Liver (tissue), 3 donors: Measurements from ENCODE around the gene YY2.

Source experiments
- TAF1 ChIP-seq: conservative IDR thresholded peaks from 2 replicates; pipeline ENCODE4 v1.6.1; 2016; ENCODE audit warnings: antibody characterized with exemption, mild to moderate bottlenecking
- YY1 ChIP-seq: IDR thresholded peaks from 2 replicates; pipeline ENCODE4 v1.6.1; 2016; ENCODE audit warnings: antibody characterized with exemption, mild to moderate bottlenecking
- TF ChIP-seq, protein P1 (sequence below): fragments of 150-350 bp; IDR thresholded peaks from 2 replicates; pipeline ENCODE4 v1.5.1; 2017; ENCODE audit warnings: improper control_type of control experiment, low read depth, low read length; ENCODE audit not compliant: missing input control
- donor health status: healthy.
- donor health status: healthy.

- TF ChIP-seq, protein P1, sequence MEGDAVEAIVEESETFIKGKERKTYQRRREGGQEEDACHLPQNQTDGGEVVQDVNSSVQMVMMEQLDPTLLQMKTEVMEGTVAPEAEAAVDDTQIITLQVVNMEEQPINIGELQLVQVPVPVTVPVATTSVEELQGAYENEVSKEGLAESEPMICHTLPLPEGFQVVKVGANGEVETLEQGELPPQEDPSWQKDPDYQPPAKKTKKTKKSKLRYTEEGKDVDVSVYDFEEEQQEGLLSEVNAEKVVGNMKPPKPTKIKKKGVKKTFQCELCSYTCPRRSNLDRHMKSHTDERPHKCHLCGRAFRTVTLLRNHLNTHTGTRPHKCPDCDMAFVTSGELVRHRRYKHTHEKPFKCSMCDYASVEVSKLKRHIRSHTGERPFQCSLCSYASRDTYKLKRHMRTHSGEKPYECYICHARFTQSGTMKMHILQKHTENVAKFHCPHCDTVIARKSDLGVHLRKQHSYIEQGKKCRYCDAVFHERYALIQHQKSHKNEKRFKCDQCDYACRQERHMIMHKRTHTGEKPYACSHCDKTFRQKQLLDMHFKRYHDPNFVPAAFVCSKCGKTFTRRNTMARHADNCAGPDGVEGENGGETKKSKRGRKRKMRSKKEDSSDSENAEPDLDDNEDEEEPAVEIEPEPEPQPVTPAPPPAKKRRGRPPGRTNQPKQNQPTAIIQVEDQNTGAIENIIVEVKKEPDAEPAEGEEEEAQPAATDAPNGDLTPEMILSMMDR = no peak
- TF ChIP-seq TAF1 (no peak), YY1 (no peak)
These were observed 44.0 kb upstream of the YY2 start for GRCh38 chrX:21811832-21812231.
